ENCODE results near the gene ARL13A. TPM values are rescaled to one million over a fixed set of nuclear protein-coding genes. Genes with fewer than 3 reads are reported as not detected.

The ARL13A gene
- total RNA-seq, 1 experiment from 2014 or later, result not detected

DNA sequence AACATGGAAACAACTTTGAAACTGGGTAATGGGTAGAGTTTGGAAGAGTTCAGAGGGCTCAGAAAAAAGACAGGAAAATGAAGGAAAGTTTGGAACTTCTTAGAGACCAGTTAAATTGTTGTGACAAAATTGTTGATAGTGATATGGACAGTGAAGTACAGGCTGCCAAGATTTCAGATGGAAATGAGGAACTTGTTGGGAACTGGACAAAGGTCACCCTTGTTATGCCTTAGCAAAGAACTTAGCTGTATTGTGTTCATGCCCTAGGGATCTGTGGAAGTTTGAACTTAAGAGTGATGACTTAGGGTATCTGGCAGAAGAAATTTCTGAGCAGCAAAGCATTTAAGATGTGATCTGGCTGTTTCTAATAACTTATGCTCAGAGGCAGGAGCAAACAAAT lies 5.1 kb upstream of the ARL13A start:
- no TSS peak for BruUV-seq (replicated peaks)
- TF ChIP-seq CTCF (IDR thresholded peaks at IDR 0.05) (no peak), POLR2AphosphoS5 (IDR thresholded peaks at IDR 0.05; ENCODE audit: low read depth, low read length) (no peak), REST (IDR thresholded peaks at IDR 0.05; ENCODE audit: insufficient read depth in 1 of 2, low read depth in 2 of 2, low read length in 1 of 2) (no peak), TCF7L2 (IDR thresholded peaks at IDR 0.05; ENCODE audit: low read depth, low read length) (no peak), SIN3A (IDR thresholded peaks at IDR 0.05; ENCODE audit: borderline replicate concordance, insufficient read depth, low read depth, low read length) (no peak)
- in situ Hi-C loops (cut with HindIII; ENCODE audit: low pct_unique_long_range_greater_than_20kb, low sequenced_read_pairs) (no loop called here), intact Hi-C loops (cut with micrococcal nuclease; ENCODE audit: unreplicated experiment) (no loop called here)
- DNase-seq (ENCODE audit: low read depth, low spot score) (no peak), ATAC-seq (no peak)
- no peaks in the 10 kb centered on the region for H3K36me3 ChIP-seq (ENCODE audit: control insufficient read depth, insufficient read depth, low read length)
- H3K27me3 ChIP-seq (ENCODE audit: control insufficient read depth, insufficient read depth, low read length), result no peaks in the 10 kb centered on the region
- H3K27ac ChIP-seq (ENCODE audit: low read length), result no peak overlapping the region
- no peaks in the 10 kb centered on the region for H3K9me3 ChIP-seq (ENCODE audit: control insufficient read depth, insufficient read depth, low read depth, low read length)
- ChIA-PET POLR2A (no interaction called here), CTCF (no interaction called here)
- H3K4me3 ChIP-seq (ENCODE audit: low read depth in 2 of 2, low read length in 2 of 2), result no peak overlapping the region
- no peaks in the 10 kb centered on the region for H3K4me1 ChIP-seq (ENCODE audit: control insufficient read depth, insufficient read depth, low read length)

GRCh38 chrX:100969936-100970335 lies 428 bp downstream of the ARL13A start:
- in situ Hi-C loops (cut with HindIII; ENCODE audit: low pct_unique_long_range_greater_than_20kb, low sequenced_read_pairs) (no loop called here), intact Hi-C loops (cut with micrococcal nuclease; ENCODE audit: unreplicated experiment) (no loop called here)
- ChIA-PET CTCF (no interaction called here), POLR2A (no interaction called here)
- no peak for TF ChIP-seq REST (IDR thresholded peaks at IDR 0.05; ENCODE audit: insufficient read depth in 1 of 2, low read depth in 2 of 2, low read length in 1 of 2)
- TF ChIP-seq CTCF (IDR thresholded peaks at IDR 0.05), result no peak
- TF ChIP-seq POLR2AphosphoS5 (IDR thresholded peaks at IDR 0.05; ENCODE audit: low read depth, low read length), result no peak
- TF ChIP-seq SIN3A (IDR thresholded peaks at IDR 0.05; ENCODE audit: borderline replicate concordance, insufficient read depth, low read depth, low read length), result no peak
- Histone ChIP-seq H3K27me3 (ENCODE audit: control insufficient read depth, insufficient read depth, low read length) (no peaks in the 10 kb centered on the region), H3K4me3 (ENCODE audit: low read depth in 2 of 2, low read length in 2 of 2) (no peak overlapping the region), H3K36me3 (ENCODE audit: control insufficient read depth, insufficient read depth, low read length) (no peaks in the 10 kb centered on the region), H3K27ac (ENCODE audit: low read length) (no peak overlapping the region), H3K9me3 (ENCODE audit: control insufficient read depth, insufficient read depth, low read depth, low read length) (no peaks in the 10 kb centered on the region), H3K4me1 (ENCODE audit: control insufficient read depth, insufficient read depth, low read length) (no peaks in the 10 kb centered on the region)
- DNase-seq (ENCODE audit: low read depth, low spot score) (no peak), ATAC-seq (no peak)
- BruUV-seq (replicated peaks), result no TSS peak
